TTC549 (cell line): ENCODE measurements around the gene CADPS2.

ENCODE experiments used
- FAIRE-seq: peaks from 2 replicates; lab custom pipeline; 2012; peaks lifted over from hg19 to GRCh38; lab: Jason Lieb, UNC

The CADPS2 gene

GRCh38 chr7:122521767-122522166, 364.5 kb downstream of the CADPS2 start:
- FAIRE-seq = no peak

GRCh38 chr7:122520971-122521555, 365.2 kb downstream of the CADPS2 start:
- FAIRE-seq = no peak

- FAIRE-seq = no peak
These were observed 367.8 kb downstream of the CADPS2 start for GRCh38 chr7:122518488-122518887.

- no peak for FAIRE-seq
These were observed 368.7 kb downstream of the CADPS2 start for GRCh38 chr7:122517576-122517975.

- no peak for FAIRE-seq
These were observed 370.9 kb downstream of the CADPS2 start for GRCh38 chr7:122515404-122515803.

GRCh38 chr7:122511268-122511667, 375.0 kb downstream of the CADPS2 start:
- FAIRE-seq = no peak

GRCh38 chr7:122507591-122507990, 378.7 kb downstream of the CADPS2 start:
- FAIRE-seq = no peak

- no peak for FAIRE-seq
These were observed 394.3 kb downstream of the CADPS2 start for GRCh38 chr7:122492007-122492406.

GRCh38 chr7:122488241-122488640, 398.0 kb downstream of the CADPS2 start:
- no peak for FAIRE-seq

- no peak for FAIRE-seq
These were observed 399.1 kb downstream of the CADPS2 start for GRCh38 chr7:122487131-122487530.

- no peak for FAIRE-seq
These were observed 400.4 kb downstream of the CADPS2 start for GRCh38 chr7:122485856-122486255.

- no peak for FAIRE-seq
These were observed 404.0 kb downstream of the CADPS2 start for GRCh38 chr7:122482212-122482611.

- FAIRE-seq = no peak
These were observed 415.4 kb downstream of the CADPS2 start for GRCh38 chr7:122470859-122471258.

GRCh38 chr7:122468945-122469344, 417.3 kb downstream of the CADPS2 start:
- FAIRE-seq = no peak

GRCh38 chr7:122467661-122468449, 418.4 kb downstream of the CADPS2 start:
- no peak for FAIRE-seq

GRCh38 chr7:122465296-122465695, 421.0 kb downstream of the CADPS2 start:
- FAIRE-seq = no peak

GRCh38 chr7:122463631-122464030, 422.6 kb downstream of the CADPS2 start:
- no peak for FAIRE-seq

GRCh38 chr7:122460936-122461335, 425.3 kb downstream of the CADPS2 start:
- FAIRE-seq = no peak

GRCh38 chr7:122457969-122458368, 428.3 kb downstream of the CADPS2 start:
- no peak for FAIRE-seq

GRCh38 chr7:122457325-122457724, 428.9 kb downstream of the CADPS2 start:
- FAIRE-seq = no peak

GRCh38 chr7:122454776-122455507, 431.3 kb downstream of the CADPS2 start:
- FAIRE-seq = no peak

- FAIRE-seq = no peak
These were observed 432.8 kb downstream of the CADPS2 start for GRCh38 chr7:122453432-122453831.

GRCh38 chr7:122448893-122449589, 437.2 kb downstream of the CADPS2 start:
- FAIRE-seq = no peak
